ENCODE results near the gene CCDC148. TPM values are rescaled to one million over a fixed set of nuclear protein-coding genes. Genes with fewer than 3 reads are reported as not detected.

The CCDC148 gene
- total and polyA plus RNA-seq, 10 of the 15 experiments (the other 5 are each of a cell fraction or from before 2014, with no cell fraction given) = 0.07 to 0.30 (median 0.18) TPM; not detected in 7

DNA sequence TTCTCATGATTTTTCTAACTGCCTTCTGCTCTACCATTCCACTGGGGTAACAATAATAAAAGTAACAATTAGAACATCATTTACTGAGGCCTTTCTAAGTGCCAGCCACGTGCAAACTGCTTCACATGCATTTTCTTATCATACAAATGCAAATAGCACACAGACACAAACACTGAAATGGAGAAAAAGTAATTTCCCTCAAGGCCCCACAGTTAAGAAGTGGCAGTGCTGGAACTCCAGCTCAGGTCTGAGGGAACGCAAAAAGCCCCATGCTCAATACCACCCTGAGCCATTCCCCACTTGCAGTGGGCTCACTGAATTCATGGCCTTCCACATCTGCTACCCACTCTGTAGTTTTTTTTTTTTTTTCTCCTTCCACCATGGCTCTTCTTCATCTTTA lies 214.3 kb downstream of the CCDC148 start:
- WGBS (ENCODE audit: insufficient coverage, insufficient replicate concordance, low lambda C conversion rate, missing lambda C conversion rate) = 44% methylated on average over 2 of the region's 2 CpGs
- intact Hi-C loops (cut with micrococcal nuclease; ENCODE audit: unreplicated experiment) = no loop called here
- CTCF ChIA-PET = interaction anchor here (1.0 kb wide), 1 partner anchor 240 kb away, joined by 5 read pairs; no protein-coding TSS in a partner anchor
- no peaks in the 10 kb centered on the region for H3K79me2 ChIP-seq (ENCODE audit: control insufficient read depth, insufficient read depth, low read length)
- no peaks in the 10 kb centered on the region for H3K4me1 ChIP-seq (ENCODE audit: control insufficient read depth, insufficient read depth, low read length)
- no peaks in the 10 kb centered on the region for H3K36me3 ChIP-seq (ENCODE audit: control insufficient read depth in 2 of 2, insufficient read depth in 2 of 2, low read length in 1 of 2)
- no peak for ATAC-seq
- H3K9ac ChIP-seq (ENCODE audit: control insufficient read depth, insufficient read depth, low read length) = no peak overlapping the region
- H2AFZ ChIP-seq (ENCODE audit: control insufficient read depth, low read depth, low read length) = no peak overlapping the region
- peaks cover 0 to 2% of the 10 kb centered on the region in 2 experiments; a peak in 2 of 4 replicates for H3K27me3 ChIP-seq (replicated peaks in 1 of 2; ENCODE audit: control insufficient read depth in 2 of 2, insufficient read depth in 2 of 2, low read length in 1 of 2)
- RAD21 ChIA-PET (ENCODE audit: unreplicated experiment) = no interaction called here
- POLR2A ChIA-PET = no interaction called here
- no peak for FAIRE-seq
- no peaks in the 10 kb centered on the region for H3K9me3 ChIP-seq (replicated peaks; ENCODE audit: control insufficient read depth, insufficient read depth, low read length)
- no peak overlapping the region for H3K27ac ChIP-seq (ENCODE audit: control insufficient read depth, insufficient read depth)
- SMC1A ChIA-PET (ENCODE audit: uncharacterized antibody, unreplicated experiment) = interaction anchor here (0.9 kb wide), 1 partner anchor 13 kb away, joined by 3 read pairs; no protein-coding TSS in a partner anchor
- DNase-seq (ENCODE audit: low read depth, low spot score) = no peak
- H4K20me1 ChIP-seq (ENCODE audit: control insufficient read depth, insufficient read depth) = no peaks in the 10 kb centered on the region
- BruUV-seq (replicated peaks) = no TSS peak
- in situ Hi-C loops (cut with MboI) = no loop called here
- TF ChIP-seq, protein P1, sequence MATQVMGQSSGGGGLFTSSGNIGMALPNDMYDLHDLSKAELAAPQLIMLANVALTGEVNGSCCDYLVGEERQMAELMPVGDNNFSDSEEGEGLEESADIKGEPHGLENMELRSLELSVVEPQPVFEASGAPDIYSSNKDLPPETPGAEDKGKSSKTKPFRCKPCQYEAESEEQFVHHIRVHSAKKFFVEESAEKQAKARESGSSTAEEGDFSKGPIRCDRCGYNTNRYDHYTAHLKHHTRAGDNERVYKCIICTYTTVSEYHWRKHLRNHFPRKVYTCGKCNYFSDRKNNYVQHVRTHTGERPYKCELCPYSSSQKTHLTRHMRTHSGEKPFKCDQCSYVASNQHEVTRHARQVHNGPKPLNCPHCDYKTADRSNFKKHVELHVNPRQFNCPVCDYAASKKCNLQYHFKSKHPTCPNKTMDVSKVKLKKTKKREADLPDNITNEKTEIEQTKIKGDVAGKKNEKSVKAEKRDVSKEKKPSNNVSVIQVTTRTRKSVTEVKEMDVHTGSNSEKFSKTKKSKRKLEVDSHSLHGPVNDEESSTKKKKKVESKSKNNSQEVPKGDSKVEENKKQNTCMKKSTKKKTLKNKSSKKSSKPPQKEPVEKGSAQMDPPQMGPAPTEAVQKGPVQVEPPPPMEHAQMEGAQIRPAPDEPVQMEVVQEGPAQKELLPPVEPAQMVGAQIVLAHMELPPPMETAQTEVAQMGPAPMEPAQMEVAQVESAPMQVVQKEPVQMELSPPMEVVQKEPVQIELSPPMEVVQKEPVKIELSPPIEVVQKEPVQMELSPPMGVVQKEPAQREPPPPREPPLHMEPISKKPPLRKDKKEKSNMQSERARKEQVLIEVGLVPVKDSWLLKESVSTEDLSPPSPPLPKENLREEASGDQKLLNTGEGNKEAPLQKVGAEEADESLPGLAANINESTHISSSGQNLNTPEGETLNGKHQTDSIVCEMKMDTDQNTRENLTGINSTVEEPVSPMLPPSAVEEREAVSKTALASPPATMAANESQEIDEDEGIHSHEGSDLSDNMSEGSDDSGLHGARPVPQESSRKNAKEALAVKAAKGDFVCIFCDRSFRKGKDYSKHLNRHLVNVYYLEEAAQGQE (IDR thresholded peaks at IDR 0.05; ENCODE audit: low read depth, low read length) = no peak
- TF ChIP-seq CBX5 (IDR thresholded peaks at IDR 0.05; ENCODE audit: low read depth) (no peak), ZNF687 (IDR thresholded peaks at IDR 0.05) (no peak), MTA2 (IDR thresholded peaks at IDR 0.05; ENCODE audit: low read depth) (no peak), BRCA1 (IDR thresholded peaks at IDR 0.05; ENCODE audit: low read depth, low read length) (no peak), JUND (IDR thresholded peaks at IDR 0.05; ENCODE audit: low read depth, low read length) (no peak)
- H3K4me2 ChIP-seq (ENCODE audit: control insufficient read depth, insufficient read depth) = no peak overlapping the region
- no peak overlapping the region for H3K4me3 ChIP-seq
